Panc1 (cell line): Measurements from ENCODE around the gene ATP11A.
"Not testable (repeated sequence)": the region's sequence is repeated elsewhere in the genome, so short reads cannot be mapped to it uniquely, and the experiment has no call there.

Source experiments
- CTCF ChIP-seq: fragments of 450-650 bp; IDR thresholded peaks from 2 replicates; pipeline ENCODE4 v1.5.1; 2017; ENCODE audit warnings: mild to moderate bottlenecking
- SIN3A ChIP-seq: IDR thresholded peaks from 2 replicates; pipeline ENCODE4 v1.6.1; 2012; ENCODE audit warnings: low read depth, mild to moderate bottlenecking, low read length, moderate library complexity, borderline replicate concordance; ENCODE audit not compliant: insufficient read depth
- TCF7L2 ChIP-seq: IDR thresholded peaks from 2 replicates; pipeline ENCODE4 v1.6.1; 2011; ENCODE audit warnings: mild to moderate bottlenecking, low read depth, low read length, inconsistent platforms

GRCh38 chr13:112884700-112885099, 194.9 kb downstream of the ATP11A start:
- TF ChIP-seq CTCF, SIN3A, TCF7L2: not testable (repeated sequence)
